Stomach (tissue), 19 donors: ENCODE data around the gene ANKRD34B. TPM values are rescaled to one million over a fixed set of nuclear protein-coding genes. Genes with fewer than 3 reads are reported as not detected.

Source experiments
- DNase-seq, 2 donors: peaks; one replicate each; pipeline versions ENCODE4 v3.0.0 to v3.0.0-alpha.2; 2013 to 2019
- H3K27ac ChIP-seq, 5 donors: fragments of 200-600 bp in 4 of 5; sonication (generic) in 4 of 5; one replicate each; pipeline ENCODE4 v1.5.1; 2013 to 2019; ENCODE audit warnings: mild to moderate bottlenecking in 1 of 5, moderate library complexity in 1 of 5
- H3K27me3 ChIP-seq, 3 donors: fragments of 200-600 bp; sonication (generic); one replicate each; pipeline ENCODE4 v1.5.1; 2017 to 2019; ENCODE audit warnings: mixed run types in 1 of 3
- H3K36me3 ChIP-seq, 4 donors: fragments of 200-600 bp; sonication (generic); 1 replicate in 3 of 4; 2 replicates in 1 of 4; pipeline ENCODE4 v1.5.1; 2016 to 2019
- H3K4me1 ChIP-seq, 4 donors: fragments of 200-600 bp; sonication (generic); one replicate each; pipeline ENCODE4 v1.5.1; 2016 to 2019
- H3K4me3 ChIP-seq, 4 donors: fragments of 200-600 bp; sonication (generic) in 3 of 4; one replicate each; pipeline ENCODE4 v1.5.1; 2016 to 2019; ENCODE audit warnings: mild to moderate bottlenecking in 1 of 4
- H3K9me3 ChIP-seq, 4 donors: fragments of 200-600 bp; sonication (generic); one replicate each; pipeline ENCODE4 v1.5.1; 2016 to 2019
- EP300 ChIP-seq: sonication (generic); formaldehyde crosslinking; IDR thresholded peaks from one replicate; pipeline ENCODE4 v1.6.1; 2017; ENCODE audit warnings: antibody characterized with exemption
- POLR2A ChIP-seq, 4 donors: fragments of 450-650 bp; IDR thresholded peaks; one replicate each; pipeline ENCODE4 v1.6.1; 2016; ENCODE audit warnings: antibody characterized with exemption in 4 of 4, control low read depth in 2 of 4, mild to moderate bottlenecking in 1 of 4, moderate library complexity in 1 of 4
- POLR2AphosphoS5 ChIP-seq, 3 donors: sonication (generic); formaldehyde crosslinking; IDR thresholded peaks; one replicate each; pipeline ENCODE4 v1.6.1; 2016; ENCODE audit warnings: antibody characterized with exemption in 3 of 3
- WGBS, 5 donors: extraction: QIAGEN DNeasy Blood & Tissue Kit in 3 of 5; methylation state at CpG; one replicate each; pipeline versions ENCODE4 v1.1.5 to v1.1.7; 2013 to 2018; 5-methylcytosine and 5-hydroxymethylcytosine counted together
- intact Hi-C: fragments of 100-400 bp; cut with DNase I; formaldehyde crosslinking; loops from one replicate; pipeline ENCODE4 v1.15.1; 2023; ENCODE audit warnings: low total_unique reads
- long read RNA-seq, 10 donors: transcript quantifications; one replicate each; lab custom pipeline, GENCODE V29; 2026
- polyA plus RNA-seq, 3 donors: library from polyadenylated mRNA; stranded (reverse); fragments of 200-250 nt; gene quantifications; one replicate each; pipeline ENCODE4 v1.2.3, GENCODE V29; 2013
- total RNA-seq, 5 donors: library from RNA; depleted of rRNA; stranded (reverse); fragments of >200 nt; gene quantifications; one replicate each; pipeline versions ENCODE4 v1.1.0 to v1.2.3, GENCODE V29; 2014 to 2016
- TF ChIP-seq, protein P1 (sequence below), 7 experiments: fragments of 450-650 bp in 4 of 7; fragments of 200-600 bp in 3 of 7; sonication (generic) in 3 of 7; IDR thresholded peaks; one replicate each; pipeline ENCODE4 v1.5.1; 2016 to 2019; ENCODE audit warnings: antibody characterized with exemption in 7 of 7, control low read depth in 2 of 7, mild to moderate bottlenecking in 1 of 7
- donor health status: healthy with polysubstance abuse.
- donor health status: Bipolar disorder and iron deficiency.
- donor health status: healthy.

The ANKRD34B gene
- total RNA-seq (not detected), polyA plus RNA-seq (not detected)
- long read RNA-seq, donor 1 = 0 reads
- long read RNA-seq, donor 2 = 0 reads
- long read RNA-seq, donor 3 = 0 reads
- long read RNA-seq, donor 4 = 0 reads
- long read RNA-seq, donor 5 = 0 reads
- long read RNA-seq, donor 6 = 0 reads
- long read RNA-seq, donor 7 = 0 reads
- long read RNA-seq, donor 8 = 0 reads
- long read RNA-seq, donor 9 = 0 reads
- long read RNA-seq, donor 10 = 0 reads

- 2 to 11% (median 4%) methylated on average over 19 to 73 of the region's 73 CpGs for WGBS, 5 donors
- TF ChIP-seq POLR2AphosphoS5 (IDR thresholded peaks at IDR 0.05) (no peak), POLR2A (IDR thresholded peaks at IDR 0.05) (no peak), EP300 (no peak)
- TF ChIP-seq, protein P1, sequence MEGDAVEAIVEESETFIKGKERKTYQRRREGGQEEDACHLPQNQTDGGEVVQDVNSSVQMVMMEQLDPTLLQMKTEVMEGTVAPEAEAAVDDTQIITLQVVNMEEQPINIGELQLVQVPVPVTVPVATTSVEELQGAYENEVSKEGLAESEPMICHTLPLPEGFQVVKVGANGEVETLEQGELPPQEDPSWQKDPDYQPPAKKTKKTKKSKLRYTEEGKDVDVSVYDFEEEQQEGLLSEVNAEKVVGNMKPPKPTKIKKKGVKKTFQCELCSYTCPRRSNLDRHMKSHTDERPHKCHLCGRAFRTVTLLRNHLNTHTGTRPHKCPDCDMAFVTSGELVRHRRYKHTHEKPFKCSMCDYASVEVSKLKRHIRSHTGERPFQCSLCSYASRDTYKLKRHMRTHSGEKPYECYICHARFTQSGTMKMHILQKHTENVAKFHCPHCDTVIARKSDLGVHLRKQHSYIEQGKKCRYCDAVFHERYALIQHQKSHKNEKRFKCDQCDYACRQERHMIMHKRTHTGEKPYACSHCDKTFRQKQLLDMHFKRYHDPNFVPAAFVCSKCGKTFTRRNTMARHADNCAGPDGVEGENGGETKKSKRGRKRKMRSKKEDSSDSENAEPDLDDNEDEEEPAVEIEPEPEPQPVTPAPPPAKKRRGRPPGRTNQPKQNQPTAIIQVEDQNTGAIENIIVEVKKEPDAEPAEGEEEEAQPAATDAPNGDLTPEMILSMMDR (IDR thresholded peaks at IDR 0.05) = no peak
Measured at GRCh38 chr5:80569961-80570786, at the start of gene ANKRD34B. ANKRD34B (minus strand) TSS chr5:80570280; CDS start chr5:80560019, 10,261 bp downstream.

GRCh38 chr5:80619086-80619485 is 49.0 kb upstream of the ANKRD34B start:
- H3K4me3 ChIP-seq = no peak overlapping the region
- H3K36me3 ChIP-seq = no peaks in the 10 kb centered on the region
- TF ChIP-seq EP300 = no peak
- TF ChIP-seq POLR2A (IDR thresholded peaks at IDR 0.05) = no peak
- no peak for TF ChIP-seq POLR2AphosphoS5 (IDR thresholded peaks at IDR 0.05)
- TF ChIP-seq, protein P1 (IDR thresholded peaks at IDR 0.05) = no peak
- 87 to 94% (median 90%) methylated on average over 1 of the region's 1 CpG for WGBS, 5 donors
- no peaks in the 10 kb centered on the region for H3K4me1 ChIP-seq
- intact Hi-C loops = no loop called here
- H3K27ac ChIP-seq = no peak overlapping the region
- no peaks in the 10 kb centered on the region for H3K27me3 ChIP-seq
- no peaks in the 10 kb centered on the region for H3K9me3 ChIP-seq
- DNase-seq = no peak

More at GRCh38 chr5:80569961-80570786, at the start of gene ANKRD34B:
- intact Hi-C loops = no loop called here
- peaks cover 10 to 88% (median 39%) of the 10 kb centered on the region in 3 donors for H3K27me3 ChIP-seq
- H3K9me3 ChIP-seq = no peaks in the 10 kb centered on the region
- H3K36me3 ChIP-seq = no peaks in the 10 kb centered on the region
- peaks cover 14 to 19% (median 16%) of the 10 kb centered on the region in 4 donors for H3K4me1 ChIP-seq
- H3K4me3 ChIP-seq = peak within 1 kb of the TSS; percentile 29 to 54 (median 44)
- no peak within 1 kb of the TSS for H3K27ac ChIP-seq
- peak in 1 of 2 donors; percentile 60 for DNase-seq

GRCh38 chr5:80618438-80618837 is 48.4 kb upstream of the ANKRD34B start:
- intact Hi-C loops = no loop called here
- no peaks in the 10 kb centered on the region for H3K36me3 ChIP-seq
- H3K27me3 ChIP-seq = no peaks in the 10 kb centered on the region
- no peak for DNase-seq
- H3K4me3 ChIP-seq = no peak overlapping the region
- H3K9me3 ChIP-seq = no peaks in the 10 kb centered on the region
- 94 to 97% (median 96%) methylated on average over 4 of the region's 4 CpGs for WGBS, 5 donors
- H3K4me1 ChIP-seq = no peaks in the 10 kb centered on the region
- TF ChIP-seq, protein P1 (IDR thresholded peaks at IDR 0.05) = no peak
- TF ChIP-seq EP300 = no peak
- H3K27ac ChIP-seq = no peak overlapping the region

DNA sequence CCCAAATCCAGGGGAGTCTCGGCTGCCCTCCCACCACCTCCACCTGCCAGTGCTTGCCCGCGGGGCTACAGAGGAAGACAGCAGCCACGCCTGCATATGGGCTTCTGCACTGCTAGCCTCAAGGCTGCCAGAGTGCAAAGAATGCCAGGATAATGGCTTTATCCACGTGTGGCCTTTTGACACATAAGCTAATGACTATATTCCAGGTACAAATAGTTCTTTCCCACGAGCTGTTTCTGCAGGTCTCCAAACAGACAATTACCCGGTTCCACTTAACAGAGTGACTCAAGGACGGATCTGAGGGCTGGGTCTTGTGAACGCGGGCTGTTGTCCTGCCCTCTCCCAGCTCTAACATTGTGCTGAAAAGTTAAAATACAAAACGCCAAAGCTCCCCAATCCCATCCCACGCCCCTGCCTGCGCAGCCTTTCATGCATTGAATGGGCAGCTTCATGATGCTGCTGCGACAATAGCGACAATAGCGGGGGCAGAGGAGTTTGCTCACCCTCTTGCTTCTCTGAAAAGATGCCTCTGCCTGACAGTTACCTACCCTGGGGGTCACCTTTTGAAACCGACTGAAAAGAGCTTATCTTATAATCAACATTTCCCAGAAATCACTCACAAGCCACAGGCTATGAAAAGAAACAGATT is 45.3 kb upstream of the ANKRD34B start:
- H3K36me3 ChIP-seq = no peaks in the 10 kb centered on the region
- H3K27ac ChIP-seq = no peak overlapping the region
- 71 to 81% (median 76%) methylated on average over 17 of the region's 17 CpGs for whole genome bisulfite sequencing, 5 donors
- no peak overlapping the region for H3K4me3 ChIP-seq
- intact Hi-C loops = no loop called here
- no peak for TF ChIP-seq POLR2AphosphoS5 (IDR thresholded peaks at IDR 0.05)
- TF ChIP-seq, protein P1 (IDR thresholded peaks at IDR 0.05) = no peak
- TF ChIP-seq EP300 = no peak
- TF ChIP-seq POLR2A (IDR thresholded peaks at IDR 0.05) = no peak
- no peaks in the 10 kb centered on the region for H3K4me1 ChIP-seq
- no peaks in the 10 kb centered on the region for H3K27me3 ChIP-seq
- H3K9me3 ChIP-seq = no peaks in the 10 kb centered on the region
- no peak for DNase-seq
